NCI-H69 (cell line): Measurements from ENCODE around the gene GNPTG.

ENCODE experiments used
- DNase-seq: peaks from one replicate; lab custom pipeline; 2025; lab: John Stamatoyannopoulos, UW

Gene GNPTG

DNA sequence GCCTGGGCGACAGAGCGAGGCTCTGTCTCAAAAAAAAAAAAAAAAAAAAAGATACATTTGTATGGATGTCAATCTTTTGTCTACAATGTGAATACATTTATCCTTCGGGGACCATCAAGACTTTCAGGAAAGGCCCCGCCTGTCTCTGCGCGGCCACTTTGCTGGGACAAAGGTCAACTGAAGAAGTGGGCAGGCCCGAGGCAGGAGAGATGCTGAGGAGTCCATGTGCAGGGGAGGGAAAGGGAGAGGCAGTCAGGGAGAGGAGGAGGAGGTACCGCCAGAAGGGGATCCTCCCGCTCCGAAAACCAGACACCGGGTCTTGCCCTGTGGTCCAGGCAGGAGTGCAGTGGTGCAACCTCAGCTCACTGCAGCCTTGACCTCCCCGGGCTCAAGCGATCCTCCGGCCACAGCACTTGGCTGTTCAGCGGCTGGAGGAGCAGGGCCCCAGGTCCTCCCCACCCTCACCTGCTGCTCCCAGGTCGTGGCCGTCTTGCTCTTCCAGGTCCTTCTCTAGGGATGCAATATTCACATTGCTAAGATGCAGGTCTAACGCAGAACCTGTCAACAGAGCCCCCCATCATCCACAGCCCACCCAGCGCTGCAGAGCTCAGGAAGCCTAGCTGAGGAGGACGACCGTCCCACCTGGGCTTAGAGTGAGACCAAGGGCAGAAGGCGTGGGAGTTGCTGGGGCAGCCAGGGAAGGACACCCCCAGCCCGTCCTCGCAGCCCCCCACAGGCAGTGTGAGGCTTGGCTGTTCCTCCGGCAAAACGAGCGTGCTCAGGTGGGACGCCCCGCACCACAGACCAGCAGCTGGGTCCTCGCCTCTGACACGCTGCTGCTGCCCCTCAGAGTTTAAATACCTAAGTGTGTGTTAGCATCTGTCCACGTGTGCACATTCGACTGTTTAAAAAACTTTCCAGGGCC, 19.6 kb downstream of the GNPTG start:
- DNase-seq, result no peak

DNA sequence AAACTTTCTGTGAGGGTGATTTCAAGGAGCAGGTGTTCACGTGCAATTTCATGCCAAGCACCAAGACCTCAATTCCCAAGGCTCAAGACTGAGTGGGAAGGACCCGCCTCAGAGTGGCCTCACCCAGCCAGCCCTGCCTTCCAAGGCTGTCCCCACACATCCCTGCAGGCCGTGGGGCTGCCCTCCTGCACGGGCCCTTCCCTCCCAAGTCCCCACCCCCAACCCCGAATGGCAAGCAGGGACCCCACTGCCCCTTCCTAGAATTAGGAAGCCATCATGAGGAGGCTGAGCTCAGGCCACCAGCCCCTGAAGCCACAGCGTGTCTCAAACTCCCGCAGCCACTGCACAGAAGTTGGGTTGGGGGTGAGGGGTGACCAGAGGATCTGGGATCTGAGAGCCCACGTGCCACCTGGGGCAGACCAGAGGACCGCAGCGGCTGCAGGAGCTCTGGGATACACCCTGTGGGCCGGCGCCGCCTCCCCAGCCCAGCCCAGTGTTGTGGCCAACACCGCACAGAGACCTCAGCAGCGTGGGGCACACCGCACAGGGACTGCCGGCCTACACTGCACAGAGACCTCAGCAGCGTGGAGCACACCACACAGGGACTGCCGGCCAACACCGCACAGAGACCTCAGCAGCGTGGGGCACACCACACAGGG, 20.7 kb downstream of the GNPTG start:
- DNase-seq, result no peak

DNA sequence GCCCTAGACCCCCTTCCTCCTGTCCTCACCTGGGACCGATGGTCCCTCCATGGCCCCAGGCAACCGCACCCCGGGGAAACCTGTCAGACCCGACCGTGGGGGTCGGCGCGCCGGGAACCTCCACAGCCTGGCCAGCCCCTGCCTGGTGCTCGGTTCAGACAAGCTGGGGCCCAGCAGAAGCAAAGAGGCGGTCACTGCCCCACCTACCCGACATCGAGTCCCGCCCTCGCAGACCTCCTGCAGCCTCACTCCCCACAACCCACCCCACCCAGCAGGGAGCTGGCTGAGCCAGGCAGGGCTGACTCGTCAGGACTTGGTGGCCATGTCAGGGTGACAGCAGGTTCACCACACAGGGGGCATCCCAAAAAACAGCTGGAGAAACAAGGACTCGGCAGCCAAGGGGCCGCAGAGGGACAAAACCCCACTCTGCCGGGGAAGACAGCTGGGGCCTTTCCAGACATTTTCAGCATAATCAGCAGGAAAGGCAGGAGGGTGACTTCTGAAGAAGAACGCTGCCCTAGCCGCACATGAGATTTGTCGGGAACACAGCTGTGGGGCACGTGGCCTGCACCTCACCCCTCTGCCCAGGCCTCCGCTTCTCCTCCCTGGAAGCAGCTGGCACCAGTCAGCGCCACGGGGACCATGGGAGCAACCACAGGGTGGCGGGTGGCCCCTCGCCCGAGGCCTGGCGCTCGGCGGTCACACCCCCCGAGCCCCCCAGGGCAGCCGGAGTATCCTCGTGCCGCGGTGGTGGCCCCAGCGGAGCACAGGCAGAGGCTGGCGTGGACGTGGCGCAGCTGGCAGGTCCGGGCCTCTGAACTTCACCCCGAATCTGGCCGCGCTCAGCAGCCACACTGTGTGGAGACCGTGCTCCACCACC, 22.9 kb downstream of the GNPTG start:
- DNase-seq, result no peak

DNA sequence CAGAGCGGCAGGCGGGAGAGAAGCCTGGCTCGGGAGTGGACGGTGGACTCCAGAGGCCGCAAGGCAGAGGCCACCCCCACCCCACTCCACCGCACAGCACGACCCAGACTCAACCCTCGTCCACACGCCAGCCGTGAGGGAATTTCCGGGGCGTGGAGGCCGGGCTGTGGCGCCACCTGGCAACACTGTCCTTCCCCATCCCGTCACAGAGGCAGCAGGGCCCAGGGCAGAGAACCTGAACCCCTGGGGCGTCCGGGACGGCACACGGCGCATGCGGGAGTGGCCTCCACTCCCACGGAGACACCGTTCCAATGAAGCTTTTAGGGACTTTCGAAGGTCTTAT, 23.5 kb downstream of the GNPTG start:
- DNase-seq, result no peak

DNA sequence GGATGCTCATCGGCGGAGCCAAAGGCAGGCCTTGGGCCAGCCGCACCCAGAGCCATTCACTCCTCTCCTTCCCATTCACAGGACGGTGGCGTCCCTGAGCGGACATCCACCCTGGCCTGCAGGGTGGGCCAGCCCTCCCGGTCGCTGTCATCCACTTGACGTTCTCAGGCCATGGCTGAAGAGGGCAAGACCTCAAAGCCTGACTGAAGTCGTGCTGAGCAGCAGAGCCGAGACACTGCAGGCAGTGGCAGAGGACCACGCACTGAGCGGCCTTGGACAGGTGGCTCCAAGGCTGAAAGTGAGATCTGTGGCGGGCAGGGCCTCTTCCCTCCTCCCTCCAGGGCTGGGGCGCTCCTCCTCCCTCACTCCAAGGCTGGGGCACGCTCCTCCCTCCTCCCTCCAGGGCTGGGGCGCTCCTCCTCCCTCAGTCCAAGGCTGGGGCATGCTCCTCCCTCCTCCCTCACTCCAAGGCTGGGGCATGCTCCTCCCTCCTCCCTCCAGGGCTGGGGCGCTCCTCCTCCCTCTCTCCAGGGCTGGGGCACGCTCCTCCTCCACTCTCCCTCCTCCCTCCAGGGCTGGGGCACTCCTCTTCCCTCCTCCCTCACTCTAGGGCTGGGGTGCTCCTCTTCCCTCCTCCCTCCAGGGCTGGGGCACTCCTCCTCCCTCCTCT, 24.1 kb downstream of the GNPTG start:
- no peak for DNase-seq

DNA sequence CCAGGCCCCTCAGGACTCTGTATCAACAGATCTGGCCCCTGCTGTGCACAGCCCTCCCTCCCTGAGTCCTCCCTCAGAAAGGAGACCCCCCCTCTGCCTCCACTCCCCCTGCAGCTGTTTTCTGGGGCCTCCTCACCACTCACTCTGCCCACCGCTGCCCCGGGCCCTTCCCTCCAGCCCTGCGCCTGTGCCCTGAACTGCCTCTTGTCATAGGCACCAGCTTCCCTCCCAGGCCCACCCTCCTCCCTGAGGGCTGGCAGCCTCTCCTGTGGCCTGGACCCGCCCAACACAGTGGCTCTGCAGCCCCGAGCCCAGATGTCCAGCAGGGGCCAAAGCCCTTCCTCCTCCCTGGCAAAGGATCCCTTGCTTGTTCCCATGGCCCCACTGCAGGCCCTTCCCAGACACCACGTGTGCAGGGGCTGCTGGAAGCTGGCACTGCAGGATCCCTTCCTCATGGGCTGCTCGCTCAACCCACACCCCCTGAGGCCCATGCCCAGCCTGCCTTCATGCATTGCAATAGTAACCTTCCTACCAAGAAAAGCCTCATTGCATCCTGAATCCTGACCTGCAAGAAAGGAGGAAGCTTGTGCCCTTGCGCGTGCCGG, 25.8 kb downstream of the GNPTG start:
- DNase-seq, result peak; percentile 16

DNA sequence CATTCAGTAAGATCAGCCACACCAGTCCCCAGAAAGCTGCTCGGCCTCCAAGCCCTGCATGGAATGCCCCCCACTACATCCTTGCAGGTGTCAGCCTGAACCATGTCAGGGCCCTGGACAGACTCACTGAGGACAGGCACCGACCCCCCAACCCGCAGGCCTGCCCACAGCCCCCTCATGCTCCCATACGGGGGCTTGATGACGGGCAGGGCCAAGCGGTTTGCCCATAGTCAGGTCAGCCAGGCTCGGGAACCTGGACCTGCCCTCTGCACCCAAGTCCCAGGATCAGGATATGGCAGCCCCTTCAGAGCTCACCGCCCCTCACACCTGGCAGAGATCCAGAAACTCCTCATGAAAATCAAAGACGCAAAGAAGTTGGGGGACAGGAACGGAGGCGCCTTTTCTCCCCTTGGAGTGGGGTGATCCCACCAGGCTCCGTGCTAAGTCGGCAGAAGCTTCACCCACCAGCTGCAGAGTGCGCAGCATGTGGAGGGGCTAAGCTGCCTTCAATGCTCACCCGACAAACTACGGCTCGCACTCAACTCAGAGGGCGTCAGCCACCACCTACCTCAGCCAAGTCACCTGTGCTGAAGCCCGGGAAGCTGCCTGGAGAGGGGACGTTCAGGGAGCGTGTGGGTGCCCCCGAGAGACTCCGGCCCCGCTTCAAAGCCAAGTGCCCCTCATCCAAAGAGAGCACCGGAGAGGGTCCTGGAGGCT, 26.5 kb downstream of the GNPTG start:
- peak; percentile 35 for DNase-seq

DNA sequence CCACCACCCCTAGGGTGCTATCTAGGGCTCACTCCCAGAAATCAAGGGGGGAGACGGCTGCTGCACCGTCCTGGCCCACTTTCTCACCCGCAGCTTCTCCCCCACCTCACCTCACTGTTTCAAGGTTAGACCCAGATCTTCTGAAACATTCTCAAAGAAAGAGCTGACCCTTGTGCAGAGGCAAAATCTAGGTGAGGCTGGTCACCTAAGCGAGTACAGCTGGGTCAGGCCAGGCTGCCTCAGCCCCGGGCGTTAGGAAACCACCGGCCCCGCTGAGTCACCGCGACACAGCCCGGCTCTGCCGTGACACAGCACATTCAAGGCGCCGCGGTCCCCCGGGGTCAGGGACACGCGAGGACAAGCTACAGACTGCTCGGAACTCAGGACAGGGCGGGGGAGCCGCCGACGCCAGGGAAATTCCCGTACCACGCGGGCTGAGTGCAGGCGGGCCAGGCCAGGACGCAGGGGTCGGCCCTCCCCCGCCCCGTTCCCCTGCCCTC, 27.1 kb downstream of the GNPTG start:
- peak; percentile 71 for DNase-seq

DNA sequence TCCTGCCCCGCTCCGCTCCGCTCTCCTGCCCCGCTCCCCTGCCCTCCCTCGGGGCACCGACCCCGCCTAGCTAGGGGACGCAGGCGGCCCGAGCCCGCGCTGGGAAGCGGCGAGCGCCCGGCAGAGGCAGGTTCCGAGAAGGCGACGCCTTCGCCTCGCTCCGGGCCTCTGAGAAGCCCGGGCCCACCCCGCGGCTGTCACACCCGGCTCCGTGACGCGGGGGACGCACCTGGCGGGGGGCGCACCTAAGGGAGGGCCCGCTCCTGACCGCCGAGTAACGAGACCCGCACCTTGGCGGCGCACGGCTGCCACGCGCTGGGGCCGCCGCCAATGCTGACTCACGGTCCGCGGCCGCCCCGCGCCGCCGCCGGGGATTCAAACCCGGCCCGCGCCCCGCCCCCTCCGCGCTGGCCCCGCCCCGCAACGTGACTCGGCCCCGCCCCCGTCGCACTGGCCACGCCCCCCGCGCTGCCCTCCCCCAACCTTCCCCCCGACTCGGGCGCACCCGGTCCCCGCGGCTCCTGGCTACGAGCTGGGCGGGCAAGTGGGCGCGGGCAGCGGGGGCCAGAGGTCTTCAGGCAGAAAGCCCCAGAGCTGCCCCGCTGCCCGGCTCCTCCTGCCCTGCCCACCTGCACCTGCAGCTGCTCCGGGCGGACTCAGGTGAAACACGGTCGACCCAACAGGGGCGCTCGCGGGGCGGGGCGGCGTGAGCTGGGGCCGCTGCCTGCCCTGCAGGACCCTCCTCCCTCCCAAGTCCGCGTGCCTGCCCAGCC, 27.8 kb downstream of the GNPTG start:
- peak; percentile 87 for DNase-seq

DNA sequence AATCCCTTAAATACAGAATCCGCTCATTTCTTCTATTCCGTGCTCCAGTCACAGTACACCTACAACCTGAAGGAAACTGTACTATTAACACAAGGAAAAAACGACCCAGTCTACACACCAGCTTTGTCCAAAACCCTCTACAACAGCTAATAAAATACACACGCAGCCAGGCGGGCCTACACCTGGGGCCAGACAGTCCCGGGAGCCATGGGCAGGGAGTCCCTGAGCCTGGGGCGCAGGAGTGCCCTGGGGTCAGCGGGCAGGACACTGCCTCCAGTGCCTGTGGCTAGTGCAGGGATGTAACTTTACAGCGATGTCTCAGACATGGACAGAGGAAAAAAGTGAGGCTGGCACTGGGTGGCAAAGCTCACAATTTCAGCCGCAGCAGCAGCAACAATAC, 28.5 kb downstream of the GNPTG start:
- no peak for DNase-seq

DNA sequence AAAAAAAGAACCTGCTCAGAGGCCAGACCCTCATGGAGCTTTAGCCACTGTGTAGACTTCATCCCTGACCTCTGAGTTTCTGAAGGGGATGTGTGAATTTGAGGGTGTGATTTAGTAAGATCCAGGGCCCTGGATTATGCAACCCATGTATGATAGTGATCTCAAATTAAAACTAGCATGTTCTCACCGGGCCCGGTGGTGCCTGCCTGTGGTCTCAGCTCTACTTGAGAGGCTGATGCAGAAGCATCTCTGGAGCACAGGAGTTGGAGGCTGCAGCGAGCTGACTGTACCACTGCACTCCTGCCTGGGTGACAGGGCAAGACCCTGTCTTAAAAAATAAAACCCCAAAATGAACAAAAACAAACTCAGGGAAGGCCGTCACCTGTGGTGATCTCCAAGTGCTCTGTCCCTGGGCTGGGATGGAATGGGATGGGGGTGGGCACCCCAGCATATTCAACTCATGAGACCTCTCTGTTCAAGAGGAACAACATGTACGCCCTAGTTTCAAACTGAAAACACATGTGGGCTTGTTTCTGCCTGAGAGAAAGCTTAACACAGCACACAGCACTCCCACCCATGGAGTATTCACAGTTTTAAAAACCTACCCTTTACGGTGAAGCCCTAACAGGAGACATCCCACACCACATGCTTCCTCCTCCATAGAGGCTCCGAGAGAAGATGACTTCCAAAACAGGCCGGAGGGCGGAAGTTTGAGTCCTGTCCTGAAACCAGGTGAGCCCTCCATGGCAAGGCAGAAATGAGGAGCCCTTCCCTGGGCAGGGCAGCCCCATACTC, 30.1 kb downstream of the GNPTG start:
- no peak for DNase-seq

DNA sequence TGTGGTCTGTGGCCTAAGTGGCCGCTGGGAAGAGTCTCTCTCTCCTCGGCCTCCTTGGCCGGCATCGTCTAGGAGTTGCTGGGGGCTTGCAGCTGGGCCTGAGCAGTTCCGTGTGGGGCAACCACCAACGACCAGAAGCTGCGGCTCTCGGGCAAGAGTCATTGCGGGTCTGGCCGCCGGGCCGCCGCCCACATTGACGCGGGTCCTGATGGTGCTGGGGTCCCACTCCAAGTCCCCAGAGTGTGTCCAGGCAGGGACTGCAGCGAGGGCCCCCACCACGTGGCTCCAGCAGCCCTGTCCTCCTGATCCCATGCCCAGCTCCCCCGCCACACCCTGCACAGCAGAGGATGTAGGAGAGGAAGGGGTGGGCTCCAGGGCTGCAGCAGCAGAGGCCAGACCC, 31.8 kb downstream of the GNPTG start:
- DNase-seq, result no peak

DNA sequence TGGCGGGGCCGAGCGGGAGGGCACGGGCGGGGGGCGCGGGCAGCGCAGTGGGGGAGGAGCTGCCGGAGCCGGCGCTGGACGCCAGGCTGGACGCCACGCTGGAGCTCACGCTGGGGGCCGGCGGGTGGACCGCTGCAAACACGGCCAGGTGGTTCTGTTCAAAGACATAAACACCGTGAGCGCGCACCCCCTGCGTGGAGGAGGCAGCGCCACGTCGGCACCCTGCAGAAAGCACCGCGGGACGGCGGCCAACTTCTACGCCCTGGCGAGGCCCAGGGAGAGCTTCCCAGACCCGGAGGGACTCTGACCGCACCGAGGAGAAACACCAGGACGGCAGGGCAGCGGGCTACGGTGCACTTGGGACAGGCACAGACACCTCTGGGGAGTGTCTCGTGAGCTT, 33.5 kb downstream of the GNPTG start:
- peak; percentile 83 for DNase-seq

DNA sequence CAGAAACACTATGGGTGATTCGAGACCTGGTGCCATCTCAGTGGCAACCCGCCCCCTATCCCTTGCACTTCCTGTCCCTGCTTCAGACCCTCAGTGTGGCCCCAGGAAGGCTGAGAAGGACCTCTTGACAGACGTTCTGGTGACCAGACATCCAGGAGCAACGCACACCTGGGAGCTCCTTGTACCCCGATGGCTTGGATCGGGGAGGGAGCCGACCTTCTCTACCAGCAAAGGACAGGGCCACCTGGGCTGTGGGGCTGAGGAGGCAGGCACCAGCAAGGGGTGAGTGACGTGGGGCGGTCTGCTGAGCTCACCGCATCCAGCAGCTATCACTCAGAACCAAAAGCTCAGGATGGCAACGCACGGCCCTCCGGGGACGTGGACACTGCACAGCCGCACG, 35.6 kb downstream of the GNPTG start:
- DNase-seq, result no peak

DNA sequence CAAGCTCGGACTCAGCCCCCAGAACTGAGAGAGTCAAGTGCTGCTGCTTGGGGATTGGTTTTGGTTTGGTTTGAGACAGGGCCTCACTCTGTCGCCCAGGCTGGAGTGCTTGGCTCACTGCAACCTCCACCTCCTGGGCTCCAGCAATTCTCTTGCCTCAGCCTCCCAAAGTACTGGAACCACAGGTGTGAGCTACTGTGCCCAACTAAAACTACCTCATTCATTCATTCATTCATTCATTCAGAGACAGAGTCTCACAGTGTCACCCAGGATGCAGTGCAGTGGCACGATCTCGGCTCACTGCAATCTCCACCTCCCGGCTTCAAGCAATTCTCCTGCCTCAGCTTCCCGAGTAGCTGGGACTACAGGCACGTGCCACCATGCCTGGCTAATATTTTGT, 38.0 kb downstream of the GNPTG start:
- no peak for DNase-seq

DNA sequence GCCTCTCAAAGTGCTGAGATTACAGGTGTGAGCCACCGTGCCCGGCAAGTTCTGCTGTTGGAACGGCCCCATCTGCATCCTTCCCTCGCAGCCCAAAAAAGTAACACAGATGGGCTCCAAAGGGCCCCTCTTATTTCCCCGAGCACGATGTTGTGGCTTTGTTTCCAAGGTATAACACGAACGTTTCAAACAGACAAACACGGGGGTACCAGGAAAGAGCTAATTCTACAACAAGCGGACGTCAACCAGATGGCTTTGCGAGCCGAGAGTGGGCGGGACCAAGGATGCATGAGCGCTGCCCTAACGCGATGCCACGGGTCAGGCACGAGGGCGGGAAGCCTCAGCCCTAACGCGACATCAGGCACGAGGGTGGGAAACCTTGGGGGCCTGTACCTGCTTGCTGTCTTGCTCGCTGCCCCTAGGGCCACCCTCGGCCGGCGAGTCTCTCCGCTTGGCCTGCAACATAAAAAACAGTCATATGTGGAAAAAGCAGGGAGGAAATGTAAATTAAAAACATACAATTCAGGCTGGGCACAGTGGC, 38.6 kb downstream of the GNPTG start:
- DNase-seq, result no peak

DNA sequence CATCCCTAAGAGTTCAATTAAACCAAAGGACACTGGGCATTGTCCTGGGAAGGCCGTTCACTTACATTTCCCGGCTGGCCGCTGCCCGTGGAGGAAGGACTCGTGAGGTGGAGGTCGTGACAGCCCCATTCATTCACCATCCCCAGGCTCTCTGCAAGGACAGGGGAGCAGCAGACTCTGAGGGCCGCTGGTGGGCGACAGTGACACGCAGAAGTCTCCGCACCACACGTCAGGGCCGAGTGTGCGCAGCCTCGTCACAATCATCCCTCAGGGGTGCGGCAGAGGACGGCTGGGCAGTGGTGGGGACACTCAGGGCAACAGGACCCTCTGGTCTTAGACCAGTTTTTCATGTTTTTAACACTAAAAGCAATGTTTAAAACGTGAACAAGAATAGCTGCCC, 41.1 kb downstream of the GNPTG start:
- no peak for DNase-seq

DNA sequence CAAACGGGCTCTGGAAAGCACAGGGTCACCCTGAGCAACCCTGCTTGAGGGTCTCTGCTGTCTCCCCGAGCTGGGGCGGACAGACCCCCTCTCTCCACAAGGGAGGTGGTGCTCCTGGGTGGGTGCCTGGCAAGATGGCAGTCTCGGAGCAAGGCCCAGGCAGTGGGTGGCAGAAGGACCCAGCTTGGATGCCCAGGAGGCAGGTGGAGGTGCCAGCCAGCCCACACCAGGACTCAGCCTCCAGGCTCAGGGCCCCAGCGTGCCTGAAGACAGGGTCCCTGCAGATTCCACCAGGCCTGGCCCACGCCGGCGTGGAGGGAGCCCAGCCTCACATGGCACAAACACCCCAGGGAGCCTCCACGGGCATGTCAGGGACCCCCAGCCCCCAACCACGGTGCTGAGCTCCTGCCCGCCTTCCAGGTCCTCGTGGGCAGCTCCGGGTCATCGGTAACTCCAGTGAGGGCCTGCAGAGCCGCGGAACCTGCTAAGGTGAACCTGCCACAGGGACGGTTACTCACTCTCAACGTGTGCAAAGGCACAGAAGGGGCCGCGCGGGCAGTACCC, 42.0 kb downstream of the GNPTG start:
- DNase-seq, result no peak
